OCI-LY7 (cell line): ENCODE data around the gene BMP8A.
"Not testable (repeated sequence)": the region's sequence is repeated elsewhere in the genome, so short reads cannot be mapped to it uniquely, and the experiment has no call there.

Source experiments
- EZH2phosphoT487 ChIP-seq: fragments of 200-600 bp; sonication (generic); IDR thresholded peaks from 2 replicates; pipeline ENCODE4 v1.6.1; 2018; ENCODE audit warnings: low read depth, borderline replicate concordance, mild to moderate bottlenecking, mixed run types, antibody characterized with exemption, low read length, moderate library complexity, mixed read lengths
- TF ChIP-seq, protein P1 (sequence below): fragments of 200-600 bp; sonication (generic); conservative IDR thresholded peaks from 2 replicates; pipeline ENCODE4 v1.5.1; 2014; ENCODE audit warnings: mild to moderate bottlenecking, antibody characterized with exemption, low read length, moderate library complexity, mixed read lengths

DNA sequence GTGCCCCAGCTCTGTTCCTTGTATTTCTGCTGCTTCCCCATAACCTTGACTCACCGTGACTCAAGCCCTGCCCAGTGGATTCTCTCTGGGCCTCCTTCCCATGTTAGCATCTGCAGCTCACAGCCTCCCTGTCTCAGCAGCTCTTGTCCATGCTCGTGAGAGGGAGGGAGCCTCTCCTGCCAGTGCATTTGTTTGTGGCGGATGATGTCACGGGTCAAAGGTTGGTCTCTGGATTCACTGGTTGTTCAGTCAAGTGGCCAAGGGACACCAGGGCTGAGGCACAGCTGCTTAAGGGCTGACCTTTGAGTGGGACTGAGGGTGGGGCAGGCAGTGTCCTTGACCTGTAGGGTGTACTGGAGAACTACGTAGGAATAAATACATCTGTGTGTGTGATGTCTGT, 27.9 kb downstream of the BMP8A start:
- TF ChIP-seq, protein P1, sequence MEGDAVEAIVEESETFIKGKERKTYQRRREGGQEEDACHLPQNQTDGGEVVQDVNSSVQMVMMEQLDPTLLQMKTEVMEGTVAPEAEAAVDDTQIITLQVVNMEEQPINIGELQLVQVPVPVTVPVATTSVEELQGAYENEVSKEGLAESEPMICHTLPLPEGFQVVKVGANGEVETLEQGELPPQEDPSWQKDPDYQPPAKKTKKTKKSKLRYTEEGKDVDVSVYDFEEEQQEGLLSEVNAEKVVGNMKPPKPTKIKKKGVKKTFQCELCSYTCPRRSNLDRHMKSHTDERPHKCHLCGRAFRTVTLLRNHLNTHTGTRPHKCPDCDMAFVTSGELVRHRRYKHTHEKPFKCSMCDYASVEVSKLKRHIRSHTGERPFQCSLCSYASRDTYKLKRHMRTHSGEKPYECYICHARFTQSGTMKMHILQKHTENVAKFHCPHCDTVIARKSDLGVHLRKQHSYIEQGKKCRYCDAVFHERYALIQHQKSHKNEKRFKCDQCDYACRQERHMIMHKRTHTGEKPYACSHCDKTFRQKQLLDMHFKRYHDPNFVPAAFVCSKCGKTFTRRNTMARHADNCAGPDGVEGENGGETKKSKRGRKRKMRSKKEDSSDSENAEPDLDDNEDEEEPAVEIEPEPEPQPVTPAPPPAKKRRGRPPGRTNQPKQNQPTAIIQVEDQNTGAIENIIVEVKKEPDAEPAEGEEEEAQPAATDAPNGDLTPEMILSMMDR: not testable (repeated sequence)
- not testable (repeated sequence) for TF ChIP-seq EZH2phosphoT487
